Calu3 (cell line): ENCODE measurements around the gene NOL3. TPM values are rescaled to one million over a fixed set of nuclear protein-coding genes. Genes with fewer than 3 reads are reported as not detected.

ENCODE experiments used
- BruUV-seq: library from RNA; stranded (reverse); fragments of 400-500 nt; replicated peaks from 2 replicates; lab custom pipeline; 2021; lab: Mats Ljungman, UMichigan
- CTCF ChIA-PET: fragments of 300-600 bp; sonication (Branson Sonifier 250); formaldehyde crosslinking; loops from one replicate; lab custom pipeline; 2022; ENCODE audit warnings: antibody characterized with exemption; lab: Charles Lee
- DNase-seq: peaks from one replicate; pipeline ENCODE4 v3.0.0; 2022
- H3K27ac Mint-ChIP-seq: one replicate; pipeline ENCODE4 v1.8.0; 2022; ENCODE audit warnings: mixed read lengths; ENCODE audit not compliant: unreplicated experiment
- H3K27me3 Mint-ChIP-seq: one replicate; pipeline ENCODE4 v1.8.0; 2022; ENCODE audit warnings: mixed read lengths; ENCODE audit not compliant: unreplicated experiment
- H3K36me3 Mint-ChIP-seq: one replicate; pipeline ENCODE4 v1.8.0; 2022; ENCODE audit warnings: mild to moderate bottlenecking, moderate library complexity, mixed read lengths; ENCODE audit not compliant: insufficient read depth, unreplicated experiment
- H3K4me1 Mint-ChIP-seq: one replicate; pipeline ENCODE4 v1.8.0; 2022; ENCODE audit warnings: mild to moderate bottlenecking, low read depth, mixed read lengths; ENCODE audit not compliant: unreplicated experiment
- H3K4me3 Mint-ChIP-seq: one replicate; pipeline ENCODE4 v1.8.0; 2022; ENCODE audit warnings: mild to moderate bottlenecking, low read depth, moderate library complexity, mixed read lengths; ENCODE audit not compliant: unreplicated experiment
- H3K9me3 Mint-ChIP-seq: one replicate; pipeline ENCODE4 v1.8.0; 2022; ENCODE audit warnings: low read depth, mixed read lengths; ENCODE audit not compliant: unreplicated experiment
- intact Hi-C: fragments of 100-400 bp; cut with micrococcal nuclease; formaldehyde crosslinking; loops from one replicate; pipeline ENCODE4 v1.10.0; 2022; ENCODE audit not compliant: unreplicated experiment
- total RNA-seq: library from RNA; stranded (reverse); gene quantifications from 2 replicates; pipeline ENCODE4 v1.2.3, GENCODE V29; 2022
- TF ChIP-seq, protein P1 (sequence below): fragments of 200-600 bp; IDR thresholded peaks from one replicate; pipeline ENCODE4 v1.8.0; 2022; ENCODE audit warnings: antibody characterized with exemption; ENCODE audit not compliant: unreplicated experiment

The NOL3 gene
- total RNA-seq, 1 experiment from 2014 or later, result 33.5 TPM

DNA sequence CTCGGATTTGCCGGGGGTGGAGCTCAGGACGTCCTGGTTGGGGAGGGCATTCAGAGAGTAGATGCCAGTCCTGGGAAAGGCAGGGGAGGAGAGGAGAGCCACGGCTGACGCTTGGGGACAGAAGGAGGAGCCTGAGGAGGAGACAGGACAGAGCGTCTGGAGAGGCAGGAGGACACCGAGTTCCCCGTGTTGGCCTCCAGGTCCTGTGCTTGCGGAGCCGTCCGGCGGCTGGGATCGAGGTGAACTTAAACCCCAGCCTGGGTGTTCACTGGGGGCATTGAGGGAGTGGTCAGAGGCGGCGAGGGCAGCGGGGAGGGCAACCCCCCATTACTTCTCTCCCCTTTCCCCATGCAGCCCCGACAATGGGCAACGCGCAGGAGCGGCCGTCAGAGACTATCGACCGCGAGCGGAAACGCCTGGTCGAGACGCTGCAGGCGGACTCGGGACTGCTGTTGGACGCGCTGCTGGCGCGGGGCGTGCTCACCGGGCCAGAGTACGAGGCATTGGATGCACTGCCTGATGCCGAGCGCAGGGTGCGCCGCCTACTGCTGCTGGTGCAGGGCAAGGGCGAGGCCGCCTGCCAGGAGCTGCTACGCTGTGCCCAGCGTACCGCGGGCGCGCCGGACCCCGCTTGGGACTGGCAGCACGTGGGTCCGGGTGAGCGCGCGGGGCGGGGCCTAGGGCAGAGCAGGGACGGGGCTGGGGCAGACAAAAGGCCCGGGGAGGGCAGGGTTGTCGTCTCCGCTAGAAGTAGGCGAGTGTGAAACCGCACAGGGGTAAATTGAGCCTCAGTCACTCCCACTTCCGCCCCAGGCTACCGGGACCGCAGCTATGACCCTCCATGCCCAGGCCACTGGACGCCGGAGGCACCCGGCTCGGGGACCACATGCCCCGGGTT, 3.7 kb downstream of the NOL3 start:
- Mint-ChIP-seq H3K27me3 (no peaks in the 10 kb centered on the region), H3K36me3 (peaks cover 58% of the 10 kb centered on the region), H3K4me1 (peaks cover 59% of the 10 kb centered on the region), H3K27ac (peak overlapping the region; percentile 90), H3K9me3 (no peaks in the 10 kb centered on the region), H3K4me3 (peak overlapping the region; percentile 89)
- BruUV-seq, result no TSS peak
- intact Hi-C loops, result no loop called here
- TF ChIP-seq, protein P1, sequence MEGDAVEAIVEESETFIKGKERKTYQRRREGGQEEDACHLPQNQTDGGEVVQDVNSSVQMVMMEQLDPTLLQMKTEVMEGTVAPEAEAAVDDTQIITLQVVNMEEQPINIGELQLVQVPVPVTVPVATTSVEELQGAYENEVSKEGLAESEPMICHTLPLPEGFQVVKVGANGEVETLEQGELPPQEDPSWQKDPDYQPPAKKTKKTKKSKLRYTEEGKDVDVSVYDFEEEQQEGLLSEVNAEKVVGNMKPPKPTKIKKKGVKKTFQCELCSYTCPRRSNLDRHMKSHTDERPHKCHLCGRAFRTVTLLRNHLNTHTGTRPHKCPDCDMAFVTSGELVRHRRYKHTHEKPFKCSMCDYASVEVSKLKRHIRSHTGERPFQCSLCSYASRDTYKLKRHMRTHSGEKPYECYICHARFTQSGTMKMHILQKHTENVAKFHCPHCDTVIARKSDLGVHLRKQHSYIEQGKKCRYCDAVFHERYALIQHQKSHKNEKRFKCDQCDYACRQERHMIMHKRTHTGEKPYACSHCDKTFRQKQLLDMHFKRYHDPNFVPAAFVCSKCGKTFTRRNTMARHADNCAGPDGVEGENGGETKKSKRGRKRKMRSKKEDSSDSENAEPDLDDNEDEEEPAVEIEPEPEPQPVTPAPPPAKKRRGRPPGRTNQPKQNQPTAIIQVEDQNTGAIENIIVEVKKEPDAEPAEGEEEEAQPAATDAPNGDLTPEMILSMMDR, result no peak
- CTCF ChIA-PET, result interaction anchor here (0.6 to 2.0 kb wide), 6 partner anchors 11 to 238 kb away, joined by 3 to 7 read pairs (median 4); partner anchors contain the start of genes FBXL8 and TRADD
- peak; percentile 95 for DNase-seq

DNA sequence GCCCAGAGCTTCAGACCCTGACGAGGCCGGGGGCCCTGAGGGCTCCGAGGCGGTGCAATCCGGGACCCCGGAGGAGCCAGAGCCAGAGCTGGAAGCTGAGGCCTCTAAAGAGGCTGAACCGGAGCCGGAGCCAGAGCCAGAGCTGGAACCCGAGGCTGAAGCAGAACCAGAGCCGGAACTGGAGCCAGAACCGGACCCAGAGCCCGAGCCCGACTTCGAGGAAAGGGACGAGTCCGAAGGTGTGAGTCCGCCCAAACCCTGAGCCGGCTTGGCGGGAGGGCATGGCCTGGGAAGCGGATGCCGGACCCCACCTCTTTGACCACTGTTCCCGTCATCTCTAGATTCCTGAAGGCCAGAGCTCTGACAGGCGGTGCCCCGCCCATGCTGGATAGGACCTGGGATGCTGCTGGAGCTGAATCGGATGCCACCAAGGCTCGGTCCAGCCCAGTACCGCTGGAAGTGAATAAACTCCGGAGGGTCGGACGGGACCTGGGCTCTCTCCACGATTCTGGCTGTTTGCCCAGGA, 4.4 kb downstream of the NOL3 start:
- BruUV-seq, result no TSS peak
- Mint-ChIP-seq H3K27ac (no peak overlapping the region), H3K36me3 (peaks cover 56% of the 10 kb centered on the region), H3K27me3 (no peaks in the 10 kb centered on the region), H3K4me1 (peaks cover 60% of the 10 kb centered on the region), H3K9me3 (no peaks in the 10 kb centered on the region), H3K4me3 (peak overlapping the region; percentile 89)
- CTCF ChIA-PET, result interaction anchor here (0.8 to 2.0 kb wide), 6 partner anchors 10 to 221 kb away, joined by 3 to 7 read pairs (median 4); partner anchors contain the start of genes FBXL8 and TRADD
- DNase-seq, result no peak
- TF ChIP-seq, protein P1, result no peak
- intact Hi-C loops, result no loop called here

DNA sequence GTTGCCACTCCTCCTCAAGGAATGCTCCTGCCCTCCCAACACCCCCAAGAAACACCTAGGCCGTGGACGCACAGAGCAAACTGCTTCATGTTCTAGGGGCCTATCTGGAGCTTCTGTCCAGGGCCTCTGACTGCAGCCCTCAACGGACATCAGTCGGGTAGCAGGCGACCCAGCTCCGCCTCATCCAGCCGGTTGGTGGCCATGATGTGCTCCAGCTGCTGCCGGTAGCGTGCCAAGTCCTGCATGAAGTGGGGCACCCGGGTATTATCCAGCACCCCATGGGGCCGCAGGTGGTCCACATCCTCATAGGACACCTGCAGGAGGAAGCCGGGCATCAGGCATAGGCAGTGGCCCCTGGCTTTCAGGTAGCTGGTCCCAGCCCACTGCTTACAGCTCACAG, 6.3 kb downstream of the NOL3 start:
- H3K27ac Mint-ChIP-seq, result no peak overlapping the region
- H3K36me3 Mint-ChIP-seq, result peaks cover 46% of the 10 kb centered on the region
- no peak overlapping the region for H3K4me3 Mint-ChIP-seq
- no peaks in the 10 kb centered on the region for H3K27me3 Mint-ChIP-seq
- peaks cover 42% of the 10 kb centered on the region for H3K4me1 Mint-ChIP-seq
- TF ChIP-seq, protein P1, result no peak
- intact Hi-C loops, result no loop called here
- no TSS peak for BruUV-seq
- CTCF ChIA-PET, result interaction anchor here (0.7 kb wide), 1 partner anchor 215 kb away, joined by 3 read pairs; no protein-coding TSS in a partner anchor
- no peak for DNase-seq
- H3K9me3 Mint-ChIP-seq, result no peaks in the 10 kb centered on the region

GRCh38 chr16:67177743-67178699, 7.7 kb downstream of the NOL3 start:
- no peaks in the 10 kb centered on the region for H3K9me3 Mint-ChIP-seq
- BruUV-seq, result no TSS peak
- H3K27ac Mint-ChIP-seq, result peak overlapping the region; percentile 29
- H3K36me3 Mint-ChIP-seq, result peaks cover 40% of the 10 kb centered on the region
- peak; percentile 91 for DNase-seq
- TF ChIP-seq, protein P1, result no peak
- CTCF ChIA-PET, result interaction anchor here (0.6 to 1.4 kb wide), 8 partner anchors 15 to 344 kb away, joined by 3 to 7 read pairs (median 4); partner anchors contain the start of genes FBXL8 and TRADD
- intact Hi-C loops, result no loop called here
- no peaks in the 10 kb centered on the region for H3K27me3 Mint-ChIP-seq
- peaks cover 40% of the 10 kb centered on the region for H3K4me1 Mint-ChIP-seq
- H3K4me3 Mint-ChIP-seq, result peak overlapping the region; percentile 72
